ENCODE results near the gene GOLT1A.

GOLT1A gene

GRCh38 chr1:204217648-204218000, 3.8 kb upstream of the GOLT1A start:
- no peak for DNase-seq (ENCODE audit: low read depth)

GRCh38 chr1:204216880-204217647, 3.3 kb upstream of the GOLT1A start:
- no peak for DNase-seq (ENCODE audit: low read depth)

GRCh38 chr1:204216236-204216635, 2.4 kb upstream of the GOLT1A start:
- DNase-seq (ENCODE audit: low read depth): no peak

- no peak for DNase-seq (ENCODE audit: low read depth)
These were observed 1.1 kb downstream of the GOLT1A start for GRCh38 chr1:204212715-204213114.

- no peak for DNase-seq (ENCODE audit: low read depth)
These were observed 2.7 kb downstream of the GOLT1A start for GRCh38 chr1:204211046-204211445.

GRCh38 chr1:204207136-204207616, 6.6 kb downstream of the GOLT1A start:
- DNase-seq (ENCODE audit: low read depth): peak; percentile 68

- DNase-seq (ENCODE audit: low read depth): no peak
These were observed 7.7 kb downstream of the GOLT1A start for GRCh38 chr1:204206121-204206520.

- DNase-seq (ENCODE audit: low read depth): no peak
These were observed 8.3 kb downstream of the GOLT1A start for GRCh38 chr1:204205486-204205885.

GRCh38 chr1:204204944-204205343, 8.8 kb downstream of the GOLT1A start:
- no peak for DNase-seq (ENCODE audit: low read depth)

- no peak for DNase-seq (ENCODE audit: low read depth)
These were observed 10.5 kb downstream of the GOLT1A start for GRCh38 chr1:204203206-204203767.

GRCh38 chr1:204202481-204202880, 11.3 kb downstream of the GOLT1A start:
- no peak for DNase-seq (ENCODE audit: low read depth)

GRCh38 chr1:204201348-204202040, 12.3 kb downstream of the GOLT1A start:
- no peak for DNase-seq (ENCODE audit: low read depth)

- no peak for DNase-seq (ENCODE audit: low read depth)
These were observed 14.2 kb downstream of the GOLT1A start for GRCh38 chr1:204199579-204199978.

- DNase-seq (ENCODE audit: low read depth): no peak
These were observed 15.1 kb downstream of the GOLT1A start for GRCh38 chr1:204198348-204199340.

GRCh38 chr1:204197068-204197467, 16.7 kb downstream of the GOLT1A start:
- no peak for DNase-seq (ENCODE audit: low read depth)

- DNase-seq (ENCODE audit: low read depth): no peak
These were observed 17.6 kb downstream of the GOLT1A start, which contains the start of gene KISS1 for GRCh38 chr1:204196068-204196795. Gene KISS1, minus strand, starts transcription at chr1:204196491. Its CDS starts 3,615 bp downstream, at chr1:204192876.

GRCh38 chr1:204194771-204195170, 19.0 kb downstream of the GOLT1A start:
- DNase-seq (ENCODE audit: low read depth): no peak

- DNase-seq (ENCODE audit: low read depth): no peak
These were observed 19.7 kb downstream of the GOLT1A start for GRCh38 chr1:204194080-204194479.

- no peak for DNase-seq (ENCODE audit: low read depth)
These were observed 21.0 kb downstream of the GOLT1A start for GRCh38 chr1:204192589-204193352.

- no peak for DNase-seq (ENCODE audit: low read depth)
These were observed 21.7 kb downstream of the GOLT1A start for GRCh38 chr1:204192046-204192445.

Data from activated gamma-delta T cell treated with anti-CD3 and anti-CD28 coated beads, Interleukin-2, amount 50 U/mL, for 16 hours (primary cell).